Loucy (cell line): ENCODE data around the gene NOXO1.

Source experiments
- H2AFZ ChIP-seq: fragments of 200-600 bp; sonication (generic); 2 replicates; pipeline ENCODE4 v1.6.0; 2016; ENCODE audit warnings: antibody characterized with exemption, mild to moderate bottlenecking, low read length, moderate library complexity
- H3F3A ChIP-seq: fragments of 200-600 bp; 2 replicates; pipeline ENCODE4 v1.6.0; 2016; ENCODE audit warnings: antibody characterized with exemption, low read depth, mild to moderate bottlenecking
- H3K27me3 ChIP-seq: fragments of 200-600 bp; sonication (generic); 2 replicates; pipeline ENCODE4 v1.6.1; 2014; ENCODE audit warnings: low read length, mild to moderate bottlenecking; ENCODE audit not compliant: insufficient read depth, poor library complexity, severe bottlenecking
- H3K36me3 ChIP-seq: fragments of 200-600 bp; sonication (generic); 2 replicates; pipeline ENCODE4 v1.6.1; 2016; ENCODE audit warnings: low read length; ENCODE audit not compliant: insufficient read depth
- H3K4me1 ChIP-seq: fragments of 200-600 bp; sonication (generic); 2 replicates; pipeline ENCODE4 v1.5.1; 2014; ENCODE audit warnings: low read length, mild to moderate bottlenecking; ENCODE audit not compliant: insufficient read depth, poor library complexity, severe bottlenecking
- H3K4me2 ChIP-seq: fragments of 200-600 bp; sonication (generic); 2 replicates; pipeline ENCODE4 v1.6.0; 2014; ENCODE audit warnings: antibody characterized with exemption, low read length, low read depth, mild to moderate bottlenecking; ENCODE audit not compliant: poor library complexity, severe bottlenecking
- H3K4me3 ChIP-seq: fragments of 200-600 bp; sonication (generic); 2 replicates; pipeline ENCODE4 v1.5.1; 2014; ENCODE audit warnings: low read length, mild to moderate bottlenecking, mixed read lengths; ENCODE audit not compliant: poor library complexity, severe bottlenecking
- H3K79me2 ChIP-seq: fragments of 200-600 bp; sonication (generic); 2 replicates; pipeline ENCODE4 v1.6.1; 2014; ENCODE audit warnings: low read length; ENCODE audit not compliant: insufficient read depth
- H3K9ac ChIP-seq: fragments of 200-600 bp; sonication (generic); 2 replicates; pipeline ENCODE4 v1.6.0; 2014; ENCODE audit warnings: mild to moderate bottlenecking, low read depth, low read length, moderate library complexity; ENCODE audit not compliant: poor library complexity, severe bottlenecking
- H3K9me2 ChIP-seq: fragments of 200-600 bp; sonication (generic); replicated peaks from 2 replicates; pipeline ENCODE4 v1.6.1; 2016; ENCODE audit warnings: low read depth, low read length, mixed read lengths
- H3K9me3 ChIP-seq: fragments of 200-600 bp; sonication (generic); 2 replicates; pipeline ENCODE4 v1.6.1; 2014; ENCODE audit warnings: mild to moderate bottlenecking, antibody characterized with exemption, low read length, low read depth; ENCODE audit not compliant: insufficient read depth
- H4K20me1 ChIP-seq: fragments of 200-600 bp; sonication (generic); 2 replicates; pipeline ENCODE4 v1.6.0; 2014; ENCODE audit warnings: antibody characterized with exemption, low read length, mild to moderate bottlenecking; ENCODE audit not compliant: insufficient read depth, poor library complexity, severe bottlenecking
- CTCF ChIP-seq: fragments of 200-600 bp; sonication (generic); conservative IDR thresholded peaks from 2 replicates; pipeline ENCODE4 v1.5.1; 2014; ENCODE audit warnings: mild to moderate bottlenecking, antibody characterized with exemption, low read length
- EZH2phosphoT487 ChIP-seq: fragments of 200-600 bp; IDR thresholded peaks from 2 replicates; pipeline ENCODE4 v1.6.1; 2018; ENCODE audit warnings: antibody characterized with exemption, mild to moderate bottlenecking, moderate library complexity, borderline replicate concordance

Gene NOXO1

GRCh38 chr16:2008009-2008526, 26.8 kb upstream of the NOXO1 start:
- H4K20me1 ChIP-seq: peaks cover 21% of the 10 kb centered on the region
- H3K9me2 ChIP-seq: no peaks in the 10 kb centered on the region
- no peaks in the 10 kb centered on the region for H3F3A ChIP-seq
- no peaks in the 10 kb centered on the region for H3K27me3 ChIP-seq
- H3K9ac ChIP-seq: peak overlapping the region; percentile 82
- H3K36me3 ChIP-seq: peaks cover 4% of the 10 kb centered on the region; the same call in 1 of the 2 replicates
- H3K9me3 ChIP-seq: no peaks in the 10 kb centered on the region
- H3K4me3 ChIP-seq: peak overlapping the region; percentile 80
- H3K4me2 ChIP-seq: peak overlapping the region; percentile 95
- TF ChIP-seq EZH2phosphoT487: no peak
- no peak for TF ChIP-seq CTCF
- peaks cover 55% of the 10 kb centered on the region for H3K79me2 ChIP-seq
- no peak overlapping the region for H2AFZ ChIP-seq
- H3K4me1 ChIP-seq: peaks cover 10% of the 10 kb centered on the region

GRCh38 chr16:2007081-2007836, 26.0 kb upstream of the NOXO1 start:
- TF ChIP-seq EZH2phosphoT487 (no peak), CTCF (no peak)
- peaks cover 12% of the 10 kb centered on the region; the same call in 1 of the 2 replicates for H3K36me3 ChIP-seq
- peaks cover 55% of the 10 kb centered on the region for H3K79me2 ChIP-seq
- no peaks in the 10 kb centered on the region for H3K27me3 ChIP-seq
- H3K4me1 ChIP-seq: peaks cover 10% of the 10 kb centered on the region
- H3K4me3 ChIP-seq: peak overlapping the region; percentile 80
- peak overlapping the region; percentile 82 for H3K9ac ChIP-seq
- no peaks in the 10 kb centered on the region for H3K9me3 ChIP-seq
- H4K20me1 ChIP-seq: peaks cover 21% of the 10 kb centered on the region
- H3K9me2 ChIP-seq: no peaks in the 10 kb centered on the region
- H2AFZ ChIP-seq: no peak overlapping the region
- H3K4me2 ChIP-seq: peak overlapping the region; percentile 95
- no peaks in the 10 kb centered on the region for H3F3A ChIP-seq

GRCh38 chr16:2006317-2006716, 25.0 kb upstream of the NOXO1 start:
- peak overlapping the region; percentile 95 for H3K4me2 ChIP-seq
- no peaks in the 10 kb centered on the region for H3K9me3 ChIP-seq
- peaks cover 19% of the 10 kb centered on the region; the same call in 1 of the 2 replicates for H3K36me3 ChIP-seq
- TF ChIP-seq EZH2phosphoT487: no peak
- no peak for TF ChIP-seq CTCF
- no peak overlapping the region for H3K4me3 ChIP-seq
- peaks cover 10% of the 10 kb centered on the region for H3K4me1 ChIP-seq
- H4K20me1 ChIP-seq: peaks cover 21% of the 10 kb centered on the region
- peak overlapping the region; percentile 17 for H3K9ac ChIP-seq
- peaks cover 55% of the 10 kb centered on the region for H3K79me2 ChIP-seq
- no peaks in the 10 kb centered on the region for H3K9me2 ChIP-seq
- H2AFZ ChIP-seq: no peak overlapping the region
- H3K27me3 ChIP-seq: no peaks in the 10 kb centered on the region
- no peaks in the 10 kb centered on the region for H3F3A ChIP-seq
